HG03378 (cell line): ENCODE measurements around the gene TMEM200C.
"Not testable (repeated sequence)": the region's sequence is repeated elsewhere in the genome, so short reads cannot be mapped to it uniquely, and the experiment has no call there.

Experiments
- ATAC-seq: cut with Tn5 transposase; IDR thresholded peaks from one replicate; pipeline ENCODE4 v1.9.1; 2021; ENCODE audit warnings: mild to moderate bottlenecking, moderate library complexity; ENCODE audit not compliant: unreplicated experiment

TMEM200C gene

DNA sequence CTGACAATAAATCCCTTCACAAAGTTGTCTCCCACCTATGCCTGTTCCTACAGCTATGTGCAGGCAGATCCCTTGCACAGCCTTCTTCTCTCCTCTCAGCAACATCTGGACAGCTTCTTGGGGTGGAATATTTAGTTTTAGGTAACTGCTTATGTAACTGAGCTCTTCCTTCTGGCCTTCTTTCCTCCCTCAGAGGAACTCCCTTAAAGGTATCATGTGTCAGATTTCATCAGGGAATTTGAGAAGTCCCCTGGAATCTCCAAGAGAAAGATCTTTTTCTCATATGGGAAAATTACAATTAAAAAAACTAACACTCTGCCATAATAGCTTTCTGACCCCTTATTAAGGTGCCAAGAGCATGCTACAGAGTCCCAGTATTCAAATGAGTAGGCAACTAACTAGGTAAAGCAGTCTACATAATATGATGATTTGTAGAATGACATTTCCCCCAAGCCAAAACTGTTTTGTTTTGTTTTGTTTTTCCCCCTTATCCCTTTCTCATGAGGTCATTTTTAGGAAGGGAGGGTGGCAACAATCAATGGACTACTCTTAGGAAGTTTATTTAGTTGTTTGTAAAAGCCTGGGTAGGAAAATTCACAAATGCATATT, 2.4 kb downstream of the TMEM200C start:
- no peak for ATAC-seq

GRCh38 chr18:5891854-5892215, 3.5 kb downstream of the TMEM200C start:
- no peak for ATAC-seq

GRCh38 chr18:5891184-5891853, 4.0 kb downstream of the TMEM200C start:
- no peak for ATAC-seq

- peak; percentile 65 for ATAC-seq
Measured at GRCh38 chr18:5890331-5891183, 4.8 kb downstream of the TMEM200C start.

GRCh38 chr18:5885361-5885760, 10.0 kb downstream of the TMEM200C start:
- no peak for ATAC-seq

DNA sequence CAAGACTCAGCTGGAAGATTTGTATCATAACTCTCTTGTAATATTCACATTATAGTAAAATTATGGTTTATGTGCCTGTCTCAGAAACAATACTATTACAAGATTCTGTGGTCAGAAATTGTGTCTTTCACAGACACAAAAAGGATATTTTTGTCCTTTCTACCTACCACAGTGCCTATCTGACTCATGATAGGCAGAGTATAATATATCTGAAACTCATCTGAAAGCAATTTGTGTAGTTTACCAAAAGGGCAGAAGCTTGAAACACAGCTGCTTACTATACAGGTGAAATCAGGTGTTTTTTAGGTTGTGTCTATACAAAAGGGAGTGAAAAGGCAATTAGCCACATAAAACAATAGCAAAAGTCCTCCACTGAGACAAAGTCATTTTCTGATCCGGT, 10.9 kb downstream of the TMEM200C start:
- ATAC-seq = peak; percentile 55

DNA sequence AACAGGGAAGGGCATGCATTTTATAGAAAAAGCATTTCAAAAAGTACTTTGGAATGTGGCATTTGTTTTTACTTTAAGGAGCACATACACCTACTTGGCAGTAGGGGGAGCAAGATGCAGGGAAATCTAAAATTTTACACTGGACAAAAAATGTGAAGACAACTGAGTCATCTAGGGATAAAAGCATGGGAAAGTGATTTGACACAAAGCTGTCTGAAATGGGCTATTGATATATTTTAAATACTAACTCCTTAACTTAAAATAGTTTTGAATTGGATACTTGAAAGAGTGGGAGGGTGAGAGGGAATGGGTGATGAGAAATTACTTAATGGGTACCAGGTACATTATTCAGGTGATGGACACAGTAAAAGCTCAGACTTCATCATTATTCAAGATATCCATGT, 15.8 kb downstream of the TMEM200C start:
- no peak for ATAC-seq

DNA sequence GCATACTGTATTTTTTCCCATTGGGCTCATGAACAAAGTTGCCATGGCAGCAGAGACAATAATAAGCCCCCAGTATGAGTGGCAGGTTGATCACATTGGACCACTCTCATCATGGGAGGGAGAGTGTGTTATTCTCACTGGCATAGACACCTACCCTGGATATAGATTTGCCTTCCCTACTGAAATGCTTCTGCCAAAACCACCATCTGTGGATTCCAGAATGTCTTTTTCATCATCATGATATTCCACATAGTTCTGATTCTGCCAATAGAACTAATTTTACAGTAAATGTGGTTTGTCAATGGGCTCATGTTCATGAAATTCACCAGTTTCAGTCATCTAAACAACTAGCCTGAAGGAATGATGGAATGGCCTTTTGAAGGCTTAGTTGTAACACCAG, 18.4 kb downstream of the TMEM200C start:
- ATAC-seq = no peak

- ATAC-seq = no peak
Measured at GRCh38 chr18:5874336-5874735, 21.0 kb downstream of the TMEM200C start.

GRCh38 chr18:5872886-5873285, 22.4 kb downstream of the TMEM200C start:
- no peak for ATAC-seq

DNA sequence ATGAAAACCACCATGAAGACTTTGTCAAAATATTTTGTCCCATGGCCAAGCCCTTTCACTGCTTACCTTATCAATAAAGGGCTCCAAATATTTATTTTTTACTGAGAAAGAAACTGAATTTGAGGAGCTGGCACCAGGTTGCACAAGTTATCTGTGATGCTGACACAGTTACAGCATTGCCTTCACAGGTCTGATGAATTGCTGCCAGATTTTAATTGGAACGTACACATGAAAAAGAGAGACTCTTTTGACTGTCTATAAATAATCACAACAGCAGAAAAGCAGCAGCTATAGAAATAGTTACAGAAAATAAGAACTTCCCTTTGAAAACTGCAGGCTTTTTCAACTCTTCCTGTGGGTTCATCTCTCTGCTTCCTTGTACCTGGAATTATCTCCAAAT, 23.9 kb downstream of the TMEM200C start:
- no peak for ATAC-seq

- ATAC-seq = peak; percentile 87
Measured at GRCh38 chr18:5868218-5868854, 27.0 kb downstream of the TMEM200C start.

GRCh38 chr18:5865521-5865920, 29.8 kb downstream of the TMEM200C start:
- no peak for ATAC-seq

DNA sequence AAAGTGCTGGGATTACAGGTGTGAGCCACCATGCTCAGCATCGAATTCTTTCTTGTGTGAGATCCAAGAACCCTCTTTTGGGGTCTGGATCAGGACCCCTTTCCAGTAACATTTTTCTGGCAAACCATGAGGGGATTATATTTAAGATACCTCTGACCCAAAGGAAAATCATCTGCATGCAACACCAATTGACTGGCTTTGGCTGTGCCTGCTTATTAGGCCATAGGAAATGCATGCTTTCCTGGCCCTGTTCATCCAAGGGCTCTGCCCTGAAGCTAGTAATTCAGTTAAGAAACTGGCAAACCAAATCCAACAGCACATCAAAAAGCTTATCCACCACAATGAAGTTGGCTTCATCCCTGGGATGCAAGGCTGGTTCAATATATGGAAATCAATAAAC, 33.2 kb downstream of the TMEM200C start:
- not testable (repeated sequence) for ATAC-seq

DNA sequence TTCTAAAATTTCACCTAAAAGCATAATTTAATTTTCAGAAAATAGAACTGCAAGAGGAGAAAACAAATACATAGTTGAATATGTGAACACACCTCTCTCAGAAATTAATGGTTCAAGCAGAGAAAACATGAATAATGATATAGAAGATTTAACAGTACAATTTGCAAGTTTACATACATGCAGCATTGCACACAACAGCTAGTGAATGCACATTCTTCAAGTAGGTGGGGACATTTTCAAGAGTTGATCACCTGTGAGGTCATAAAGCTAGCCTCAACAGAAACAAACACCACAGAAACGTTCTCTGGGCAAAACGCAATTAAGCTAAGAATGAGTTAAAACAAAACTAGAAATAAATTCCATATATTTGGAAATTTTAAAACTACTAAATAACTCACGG, 38.1 kb downstream of the TMEM200C start:
- ATAC-seq = no peak

GRCh38 chr18:5853253-5853652, 42.1 kb downstream of the TMEM200C start:
- ATAC-seq = no peak

DNA sequence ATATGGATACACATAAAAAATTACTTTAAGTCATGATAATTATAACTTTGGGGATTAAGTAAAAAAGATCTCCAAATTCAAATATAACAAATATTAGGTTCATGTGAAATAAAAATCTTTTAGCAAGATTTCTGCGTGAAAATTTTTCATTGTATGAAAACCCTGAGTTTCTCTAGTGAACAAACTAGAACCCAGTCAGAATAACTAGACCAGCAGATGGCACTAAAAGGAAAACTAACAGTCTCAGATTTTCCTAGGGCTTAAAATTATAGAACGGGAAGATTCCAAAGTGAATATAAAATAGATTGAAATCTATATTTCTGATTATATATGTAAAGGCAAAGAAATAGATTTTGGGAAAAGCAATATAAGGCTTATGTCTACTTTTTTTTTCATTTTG, 43.3 kb downstream of the TMEM200C start:
- ATAC-seq = no peak

GRCh38 chr18:5842653-5843052, 52.7 kb downstream of the TMEM200C start:
- no peak for ATAC-seq

GRCh38 chr18:5841518-5841917, 53.8 kb downstream of the TMEM200C start:
- no peak for ATAC-seq

DNA sequence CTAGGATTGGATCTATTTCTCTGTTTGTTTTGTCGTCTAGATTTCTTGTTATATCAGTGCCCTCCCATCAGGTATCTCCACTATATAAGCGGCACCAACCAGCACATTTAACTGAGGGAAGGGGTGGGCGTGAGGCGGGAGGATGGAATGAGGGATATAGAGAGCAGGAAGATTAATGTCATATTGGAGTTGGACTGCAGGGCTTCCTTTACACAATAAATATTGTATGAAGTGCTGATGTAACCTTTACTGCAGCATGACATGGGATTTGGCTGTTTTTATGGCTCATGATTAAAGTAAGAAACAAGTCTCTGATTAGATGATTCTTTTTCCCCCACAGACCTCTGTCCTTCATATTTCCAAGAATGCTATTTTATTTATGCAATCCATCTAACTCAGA, 54.8 kb downstream of the TMEM200C start:
- ATAC-seq = no peak

DNA sequence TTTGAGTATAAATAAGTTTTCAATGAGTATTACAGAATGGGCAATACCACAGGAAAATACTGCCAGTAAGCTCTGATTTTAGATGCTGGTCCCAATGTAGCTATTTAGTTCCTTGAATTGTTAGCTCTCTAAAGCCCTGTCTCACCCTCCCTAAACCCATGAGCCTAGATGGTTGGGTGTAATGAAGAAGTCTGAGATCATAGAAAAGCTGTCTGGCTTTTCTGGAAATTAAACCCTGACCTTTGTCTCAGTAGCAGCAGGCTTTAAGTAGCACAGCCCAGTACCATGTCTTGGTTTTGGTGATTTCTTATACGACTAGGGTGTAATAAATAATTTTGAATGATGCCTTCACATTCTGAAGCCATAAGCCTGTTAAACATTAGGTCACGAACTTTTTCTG, 55.3 kb downstream of the TMEM200C start:
- ATAC-seq = no peak

GRCh38 chr18:5839102-5839501, 56.2 kb downstream of the TMEM200C start:
- ATAC-seq = no peak
